Tibial nerve (tissue), 4 donors: ENCODE measurements around the gene CAMK1D. TPM values are rescaled to one million over a fixed set of nuclear protein-coding genes. Genes with fewer than 3 reads are reported as not detected.

ENCODE experiments used
- DNase-seq, 2 donors: peaks; one replicate each; pipeline ENCODE4 v3.0.0-alpha.2; 2019; ENCODE audit warnings: low spot score in 2 of 2
- H3K27ac ChIP-seq, 4 donors: fragments of 200-600 bp; sonication (generic) in 3 of 4; one replicate each; pipeline ENCODE4 v1.5.1; 2017 to 2019; ENCODE audit warnings: mild to moderate bottlenecking in 1 of 4
- H3K27me3 ChIP-seq, 2 donors: fragments of 200-600 bp; sonication (generic) in 1 of 2; one replicate each; pipeline versions ENCODE4 v1.5.1 to v1.6.0; 2017 to 2019
- H3K36me3 ChIP-seq, 3 donors: fragments of 200-600 bp; sonication (generic); one replicate each; pipeline ENCODE4 v1.5.1; 2018 to 2019
- H3K4me1 ChIP-seq, 4 donors: fragments of 200-600 bp; sonication (generic) in 3 of 4; one replicate each; pipeline ENCODE4 v1.5.1; 2017 to 2019
- H3K4me3 ChIP-seq, 4 donors: fragments of 200-600 bp; sonication (generic) in 3 of 4; one replicate each; pipeline ENCODE4 v1.5.1; 2017 to 2019; ENCODE audit warnings: mild to moderate bottlenecking in 1 of 4, moderate library complexity in 1 of 4
- H3K9me3 ChIP-seq, 4 donors: fragments of 200-600 bp; sonication (generic) in 3 of 4; one replicate each; pipeline ENCODE4 v1.5.1; 2017 to 2019
- EP300 ChIP-seq, 2 donors: sonication (generic); formaldehyde crosslinking; IDR thresholded peaks; one replicate each; pipeline ENCODE4 v1.6.1; 2017; ENCODE audit warnings: antibody characterized with exemption in 2 of 2, mild to moderate bottlenecking in 1 of 2
- POLR2A ChIP-seq, 2 donors: fragments of 450-650 bp; IDR thresholded peaks; one replicate each; pipeline ENCODE4 v1.6.1; 2017; ENCODE audit warnings: antibody characterized with exemption in 2 of 2, mild to moderate bottlenecking in 2 of 2, moderate library complexity in 2 of 2
- WGBS, 2 donors: methylation state at CpG; one replicate each; pipeline ENCODE4 v1.1.5; 2018; 5-methylcytosine and 5-hydroxymethylcytosine counted together
- total RNA-seq, 4 donors: library from RNA; depleted of rRNA; stranded (reverse); fragments of >200 nt; gene quantifications; one replicate each; pipeline ENCODE4 v1.1.0, GENCODE V29; 2016
- TF ChIP-seq, protein P1 (sequence below), 5 experiments: fragments of 200-600 bp in 3 of 5; fragments of 450-650 bp in 2 of 5; sonication (generic) in 3 of 5; IDR thresholded peaks; one replicate each; pipeline ENCODE4 v1.5.1; 2016 to 2019; ENCODE audit warnings: antibody characterized with exemption in 5 of 5, mild to moderate bottlenecking in 3 of 5, moderate library complexity in 2 of 5

CAMK1D gene
- total RNA-seq, 4 donors from 2014 or later: 6.9 to 20.5 (median 17.2) TPM

DNA sequence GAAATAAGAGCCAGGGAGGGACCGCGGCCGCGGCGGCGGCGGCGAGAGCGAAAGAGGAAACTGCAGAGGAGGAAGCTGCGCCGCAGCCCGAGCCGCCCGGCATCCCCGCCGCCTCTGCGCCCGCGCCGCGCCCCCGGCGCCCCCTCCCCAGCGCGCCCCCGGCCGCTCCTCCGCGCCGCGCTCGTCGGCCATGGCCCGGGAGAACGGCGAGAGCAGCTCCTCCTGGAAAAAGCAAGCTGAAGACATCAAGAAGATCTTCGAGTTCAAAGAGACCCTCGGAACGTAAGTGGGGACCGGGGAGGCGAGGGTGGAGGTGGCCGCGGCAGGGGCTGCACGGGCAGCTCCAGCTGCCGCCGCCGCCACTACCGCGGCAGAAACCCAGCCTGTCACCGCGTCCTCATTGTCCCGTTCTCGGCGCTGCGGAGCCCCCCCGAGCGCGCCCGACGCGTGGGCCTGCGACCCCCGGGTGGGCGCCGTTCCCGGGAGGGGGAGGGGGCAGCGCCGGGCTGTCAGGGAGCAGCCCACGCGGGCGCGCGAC lies 351 bp downstream of the CAMK1D start:
- Histone ChIP-seq H3K4me1 (peaks cover 0 to 38% (median 12%) of the 10 kb centered on the region in 4 donors), H3K36me3 (no peaks in the 10 kb centered on the region), H3K9me3 (no peaks in the 10 kb centered on the region), H3K4me3 (peak overlapping the region; percentile 58 to 91 (median 88)), H3K27ac (peak overlapping the region; percentile 78 to 93 (median 89)), H3K27me3 (no peaks in the 10 kb centered on the region)
- no peak for DNase-seq
- WGBS, 2 donors: 0% methylated on average over 48 to 51 of the region's 73 CpGs
- TF ChIP-seq POLR2A (IDR thresholded peaks at IDR 0.05) (no peak), EP300 (IDR thresholded peaks at IDR 0.05) (no peak)
- TF ChIP-seq, protein P1, sequence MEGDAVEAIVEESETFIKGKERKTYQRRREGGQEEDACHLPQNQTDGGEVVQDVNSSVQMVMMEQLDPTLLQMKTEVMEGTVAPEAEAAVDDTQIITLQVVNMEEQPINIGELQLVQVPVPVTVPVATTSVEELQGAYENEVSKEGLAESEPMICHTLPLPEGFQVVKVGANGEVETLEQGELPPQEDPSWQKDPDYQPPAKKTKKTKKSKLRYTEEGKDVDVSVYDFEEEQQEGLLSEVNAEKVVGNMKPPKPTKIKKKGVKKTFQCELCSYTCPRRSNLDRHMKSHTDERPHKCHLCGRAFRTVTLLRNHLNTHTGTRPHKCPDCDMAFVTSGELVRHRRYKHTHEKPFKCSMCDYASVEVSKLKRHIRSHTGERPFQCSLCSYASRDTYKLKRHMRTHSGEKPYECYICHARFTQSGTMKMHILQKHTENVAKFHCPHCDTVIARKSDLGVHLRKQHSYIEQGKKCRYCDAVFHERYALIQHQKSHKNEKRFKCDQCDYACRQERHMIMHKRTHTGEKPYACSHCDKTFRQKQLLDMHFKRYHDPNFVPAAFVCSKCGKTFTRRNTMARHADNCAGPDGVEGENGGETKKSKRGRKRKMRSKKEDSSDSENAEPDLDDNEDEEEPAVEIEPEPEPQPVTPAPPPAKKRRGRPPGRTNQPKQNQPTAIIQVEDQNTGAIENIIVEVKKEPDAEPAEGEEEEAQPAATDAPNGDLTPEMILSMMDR (IDR thresholded peaks at IDR 0.05): no peak

DNA sequence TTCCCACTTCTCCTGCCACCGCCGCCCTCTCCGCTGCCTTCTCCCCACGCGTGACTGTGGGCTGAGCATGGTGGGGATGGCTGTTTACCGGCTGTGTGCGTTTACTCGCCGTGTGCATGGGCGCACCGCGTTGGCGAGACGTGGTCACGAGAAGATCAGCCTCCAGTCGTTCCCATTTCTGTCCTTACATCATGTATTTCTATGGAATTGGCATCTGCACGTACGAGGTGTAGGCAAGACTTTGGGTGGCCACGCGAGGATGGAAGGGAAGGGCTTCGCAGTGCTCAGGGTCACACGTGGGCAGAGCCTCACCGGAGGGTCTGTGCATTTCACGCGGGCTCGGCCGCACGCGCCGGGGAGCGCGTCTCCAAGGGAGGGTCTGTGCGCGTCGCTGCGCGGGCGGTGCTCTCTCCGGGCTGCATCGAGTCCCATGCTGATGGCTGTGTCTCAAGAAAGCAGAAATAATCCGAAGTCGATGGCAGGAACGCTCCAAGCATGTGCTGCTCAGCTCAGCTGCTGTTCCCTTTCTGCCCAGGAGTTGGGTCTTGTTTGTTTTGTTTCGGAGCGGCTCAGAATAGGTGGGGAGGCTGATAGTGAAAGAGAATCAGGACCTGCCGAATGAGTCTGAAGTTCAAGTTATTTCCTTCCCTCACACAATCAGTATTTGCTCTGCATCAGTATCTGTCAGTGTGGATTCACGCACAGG lies 973 bp downstream of the CAMK1D start:
- peak overlapping the region; percentile 6 to 93 (median 84) for H3K27ac ChIP-seq
- TF ChIP-seq EP300 (IDR thresholded peaks at IDR 0.05): peak in 1 of 2 donors; percentile 27
- TF ChIP-seq POLR2A (IDR thresholded peaks at IDR 0.05): no peak
- TF ChIP-seq, protein P1 (IDR thresholded peaks at IDR 0.05): no peak
- no peaks in the 10 kb centered on the region for H3K9me3 ChIP-seq
- H3K27me3 ChIP-seq: no peaks in the 10 kb centered on the region
- H3K36me3 ChIP-seq: no peaks in the 10 kb centered on the region
- H3K4me1 ChIP-seq: peaks cover 0 to 38% (median 12%) of the 10 kb centered on the region in 4 donors
- WGBS, 2 donors: 1 to 2% methylated on average over 33 to 46 of the region's 47 CpGs
- DNase-seq: no peak
- H3K4me3 ChIP-seq: peak overlapping the region; percentile 58 to 91 (median 88)

DNA sequence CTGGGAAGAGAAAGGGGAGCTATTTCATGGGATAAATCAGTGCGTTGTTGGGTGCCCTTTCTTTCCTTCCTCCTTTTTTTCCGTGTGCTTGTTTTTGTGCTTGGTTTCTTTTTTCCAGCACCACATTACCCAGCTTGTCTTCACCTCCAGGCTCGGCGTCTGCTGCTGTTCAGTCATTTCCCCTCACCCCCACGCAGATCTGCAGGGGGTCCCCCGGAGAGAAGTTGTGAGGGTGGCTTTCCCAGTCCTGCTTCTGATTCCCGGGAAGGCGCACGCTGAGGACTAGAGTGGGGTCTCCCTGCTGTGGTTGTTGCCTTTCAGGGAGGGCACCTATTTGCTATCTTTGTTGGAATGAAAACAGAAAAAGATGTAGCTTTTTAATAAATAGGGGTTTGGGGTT lies 1.6 kb downstream of the CAMK1D start:
- H3K4me3 ChIP-seq: peak overlapping the region; percentile 58 to 91 (median 88)
- 27 to 31% methylated on average over 9 of the region's 9 CpGs for WGBS, 2 donors
- no peaks in the 10 kb centered on the region for H3K9me3 ChIP-seq
- H3K36me3 ChIP-seq: no peaks in the 10 kb centered on the region
- H3K4me1 ChIP-seq: peaks cover 0 to 38% (median 12%) of the 10 kb centered on the region in 4 donors
- H3K27ac ChIP-seq: peak overlapping the region in 2 of 4 donors; percentile 90 to 93
- no peak for DNase-seq
- no peaks in the 10 kb centered on the region for H3K27me3 ChIP-seq
- no peak for TF ChIP-seq EP300 (IDR thresholded peaks at IDR 0.05)
- TF ChIP-seq POLR2A (IDR thresholded peaks at IDR 0.05): no peak
- TF ChIP-seq, protein P1 (IDR thresholded peaks at IDR 0.05): no peak

DNA sequence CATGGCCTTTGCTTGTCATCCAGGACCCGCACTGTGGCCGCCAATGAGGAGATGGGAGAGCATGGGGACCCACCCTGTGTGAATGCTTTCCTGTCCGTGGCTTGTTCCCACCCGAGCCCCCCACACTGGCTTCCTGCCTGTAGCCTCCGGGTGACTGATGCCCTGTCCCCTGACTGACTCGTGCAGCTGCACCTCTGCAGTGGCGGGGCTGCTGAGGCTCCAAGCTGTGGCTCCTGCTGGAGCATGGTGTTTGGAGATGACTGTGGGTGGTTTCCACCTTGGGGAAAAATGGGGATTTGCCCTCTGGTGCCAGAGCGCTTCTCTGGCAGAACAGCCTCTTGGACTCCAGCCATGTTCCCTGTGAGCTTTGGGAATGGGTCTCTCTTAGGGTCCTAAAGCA lies 2.1 kb downstream of the CAMK1D start:
- Histone ChIP-seq H3K4me1 (peaks cover 0 to 38% (median 12%) of the 10 kb centered on the region in 4 donors), H3K36me3 (no peaks in the 10 kb centered on the region), H3K4me3 (peak overlapping the region in 1 of 4 donors; percentile 89), H3K27me3 (no peaks in the 10 kb centered on the region), H3K9me3 (no peaks in the 10 kb centered on the region), H3K27ac (peak overlapping the region in 1 of 4 donors; percentile 93)
- TF ChIP-seq, protein P1 (IDR thresholded peaks at IDR 0.05): no peak
- TF ChIP-seq EP300 (IDR thresholded peaks at IDR 0.05) (no peak), POLR2A (IDR thresholded peaks at IDR 0.05) (no peak)
- no peak for DNase-seq
- 60 to 66% methylated on average over 8 of the region's 8 CpGs for WGBS, 2 donors

DNA sequence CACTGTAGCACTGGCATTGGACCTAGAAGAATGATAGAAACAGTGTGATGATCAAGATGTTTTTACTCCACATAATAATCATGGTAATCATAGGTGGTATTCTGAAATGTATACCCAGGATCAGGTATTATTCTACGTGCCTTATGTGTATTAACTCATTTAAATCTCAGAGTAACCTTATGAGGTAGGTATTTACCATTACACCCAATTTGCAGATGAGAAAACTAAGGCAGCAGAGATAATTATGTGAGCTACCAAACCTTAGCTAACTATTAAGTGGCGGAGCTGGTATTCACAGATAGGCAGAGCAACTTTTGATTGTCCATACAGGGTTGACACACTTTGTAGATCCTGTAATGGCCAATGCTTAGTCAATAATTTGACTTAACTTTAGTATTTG lies 2.5 kb downstream of the CAMK1D start:
- TF ChIP-seq, protein P1 (IDR thresholded peaks at IDR 0.05): no peak
- TF ChIP-seq EP300 (IDR thresholded peaks at IDR 0.05): no peak
- TF ChIP-seq POLR2A (IDR thresholded peaks at IDR 0.05): no peak
- no peaks in the 10 kb centered on the region for H3K36me3 ChIP-seq
- H3K4me3 ChIP-seq: no peak overlapping the region
- peaks cover 0 to 40% (median 12%) of the 10 kb centered on the region in 4 donors for H3K4me1 ChIP-seq
- H3K27me3 ChIP-seq: no peaks in the 10 kb centered on the region
- no peak overlapping the region for H3K27ac ChIP-seq
- DNase-seq: no peak
- whole genome bisulfite sequencing, 2 donors: 93 to 98% methylated on average over 2 of the region's 2 CpGs
- H3K9me3 ChIP-seq: no peaks in the 10 kb centered on the region
